Measurements from ENCODE around the gene EYA3.

- no peak for TF ChIP-seq CTCF (IDR thresholded peaks at IDR 0.05; ENCODE audit: insufficient read depth, low read depth, low read length)
- TF ChIP-seq EZH2 (IDR thresholded peaks at IDR 0.05; ENCODE audit: insufficient read depth, low read length) = no peak
Observed at GRCh38 chr1:27963393-27963792, 125.0 kb downstream of the EYA3 start.
